OCI-LY7 (cell line): ENCODE measurements around the gene RTP5. TPM values are rescaled to one million over a fixed set of nuclear protein-coding genes. Genes with fewer than 3 reads are reported as not detected.

Experiments used
- BruUV-seq: library from RNA; stranded (reverse); fragments of 400-500 nt; replicated peaks from 2 replicates; lab custom pipeline; 2021; lab: Mats Ljungman, UMichigan
- CTCF ChIA-PET: fragments of 300-600 bp; sonication (Branson Sonifier 250); formaldehyde crosslinking; loops from one replicate; lab custom pipeline; 2022; ENCODE audit warnings: antibody characterized with exemption; ENCODE audit not compliant: unreplicated experiment; lab: Charles Lee
- POLR2A ChIA-PET: fragments of 300-600 bp; sonication (Branson Sonifier 250); formaldehyde crosslinking; loops from one replicate; lab custom pipeline; 2022; ENCODE audit warnings: antibody characterized with exemption; lab: Charles Lee
- DNase-seq: peaks from one replicate; pipeline ENCODE4 v3.0.0-alpha.2; 2015; ENCODE audit warnings: low spot score
- H2AFZ ChIP-seq: fragments of 200-600 bp; sonication (generic), shearing (Covaris generic); 2 replicates; pipeline ENCODE4 v1.6.1; 2014; ENCODE audit warnings: mild to moderate bottlenecking, antibody characterized with exemption, low read length, moderate library complexity
- H3K27ac ChIP-seq: fragments of 200-600 bp; sonication (generic); 2 replicates; pipeline ENCODE4 v1.5.1; 2014; ENCODE audit warnings: mixed run types, low read depth, mild to moderate bottlenecking, moderate library complexity, low read length, inconsistent platforms; ENCODE audit not compliant: poor library complexity, severe bottlenecking
- H3K36me3 ChIP-seq: fragments of 200-600 bp; sonication (generic); 2 replicates; pipeline ENCODE4 v1.6.1; 2014; ENCODE audit warnings: mild to moderate bottlenecking, antibody characterized with exemption, low read length, moderate library complexity, mixed read lengths; ENCODE audit not compliant: insufficient read depth
- H3K4me1 ChIP-seq: fragments of 200-600 bp; sonication (generic); 2 replicates; pipeline ENCODE4 v1.5.1; 2014; ENCODE audit warnings: mild to moderate bottlenecking, low read length; ENCODE audit not compliant: insufficient read depth, poor library complexity, severe bottlenecking
- H3K4me2 ChIP-seq: fragments of 200-600 bp; sonication (generic); 2 replicates; pipeline ENCODE4 v1.6.1; 2014; ENCODE audit warnings: mild to moderate bottlenecking, low read length
- H3K4me3 ChIP-seq: fragments of 200-600 bp; sonication (generic); 2 replicates; pipeline ENCODE4 v1.5.1; 2014; ENCODE audit warnings: mild to moderate bottlenecking, low read depth, low read length; ENCODE audit not compliant: poor library complexity, severe bottlenecking
- H3K79me2 ChIP-seq: fragments of 200-600 bp; sonication (generic); 2 replicates; pipeline ENCODE4 v1.6.1; 2016; ENCODE audit warnings: low read depth, mild to moderate bottlenecking, low read length, moderate library complexity, mixed read lengths; ENCODE audit not compliant: insufficient read depth
- H3K9me2 ChIP-seq: fragments of 200-600 bp; sonication (generic); 2 replicates; pipeline ENCODE4 v1.6.1; 2016; ENCODE audit warnings: mild to moderate bottlenecking, low read length, mixed read lengths; ENCODE audit not compliant: insufficient read depth
- H3K9me3 ChIP-seq: fragments of 200-600 bp; sonication (generic); 2 replicates; pipeline ENCODE4 v1.6.1; 2014; ENCODE audit warnings: mild to moderate bottlenecking, mixed run types, low read length, mixed read lengths
- H4K20me1 ChIP-seq: fragments of 200-600 bp; sonication (generic); 2 replicates; pipeline ENCODE4 v1.6.1; 2014; ENCODE audit warnings: mild to moderate bottlenecking, antibody characterized with exemption, low read length, moderate library complexity, mixed read lengths; ENCODE audit not compliant: insufficient read depth
- EZH2phosphoT487 ChIP-seq: fragments of 200-600 bp; sonication (generic); IDR thresholded peaks from 2 replicates; pipeline ENCODE4 v1.6.1; 2018; ENCODE audit warnings: low read depth, borderline replicate concordance, mild to moderate bottlenecking, mixed run types, antibody characterized with exemption, low read length, moderate library complexity, mixed read lengths
- intact Hi-C: fragments of 100-400 bp; cut with micrococcal nuclease; formaldehyde crosslinking; loops from one replicate; pipeline ENCODE4 v1.10.0; 2022; ENCODE audit not compliant: unreplicated experiment
- total RNA-seq, 2 experiments: library from RNA; depleted of rRNA in 1 of 2; stranded (reverse); fragments of >200 nt in 1 of 2; shearing (Covaris generic) in 1 of 2; gene quantifications; 2 replicates each; pipeline ENCODE4 v1.2.3, GENCODE V29; 2014 to 2022
- TF ChIP-seq, protein P1 (sequence below): fragments of 200-600 bp; sonication (generic); conservative IDR thresholded peaks from 2 replicates; pipeline ENCODE4 v1.5.1; 2014; ENCODE audit warnings: mild to moderate bottlenecking, antibody characterized with exemption, low read length, moderate library complexity, mixed read lengths

The RTP5 gene
- total RNA-seq, 2 experiments from 2014 or later: not detected

DNA sequence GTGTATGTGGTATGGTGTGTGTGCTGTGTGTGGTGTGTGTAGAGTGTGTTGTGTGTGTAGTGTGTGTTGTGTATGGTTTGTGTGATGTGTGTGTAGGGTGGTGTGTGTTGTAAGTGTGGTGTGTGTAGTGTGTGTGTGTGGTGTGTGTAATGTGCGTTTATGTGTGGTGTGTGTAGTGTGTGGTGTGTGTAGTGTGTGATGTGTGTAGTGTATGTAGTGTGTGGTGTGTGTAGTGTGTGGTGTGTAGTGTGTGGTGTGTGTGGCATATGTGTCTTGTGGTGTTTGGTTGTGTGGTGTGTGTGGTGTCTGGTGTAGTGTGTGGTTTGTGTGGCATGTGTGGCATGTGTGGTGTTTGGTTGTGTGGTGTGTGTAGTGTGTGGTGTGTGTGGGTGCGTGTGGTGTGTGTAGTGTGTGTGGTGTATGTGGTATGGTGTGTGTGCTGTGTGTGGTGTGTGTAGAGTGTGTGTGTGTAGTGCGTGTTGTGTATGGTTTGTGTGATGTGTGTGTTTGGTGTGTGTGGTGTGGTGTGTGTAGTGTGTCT is 4.0 kb upstream of the RTP5 start:
- POLR2A ChIA-PET: no interaction called here
- intact Hi-C loops: no loop called here
- CTCF ChIA-PET: interaction anchor here (0.6 kb wide), 1 partner anchor 34 kb away, joined by 8 read pairs; no protein-coding TSS in a partner anchor
- Histone ChIP-seq H3K4me3 (no peak overlapping the region), H3K9me2 (no peaks in the 10 kb centered on the region), H3K27ac (no peak overlapping the region), H3K4me2 (no peak overlapping the region), H3K4me1 (no peaks in the 10 kb centered on the region), H2AFZ (no peak overlapping the region), H4K20me1 (no peaks in the 10 kb centered on the region), H3K79me2 (no peaks in the 10 kb centered on the region), H3K9me3 (peaks cover 13% of the 10 kb centered on the region; the same call in 1 of the 2 replicates), H3K36me3 (no peaks in the 10 kb centered on the region)
- no TSS peak for BruUV-seq
- TF ChIP-seq, protein P1, sequence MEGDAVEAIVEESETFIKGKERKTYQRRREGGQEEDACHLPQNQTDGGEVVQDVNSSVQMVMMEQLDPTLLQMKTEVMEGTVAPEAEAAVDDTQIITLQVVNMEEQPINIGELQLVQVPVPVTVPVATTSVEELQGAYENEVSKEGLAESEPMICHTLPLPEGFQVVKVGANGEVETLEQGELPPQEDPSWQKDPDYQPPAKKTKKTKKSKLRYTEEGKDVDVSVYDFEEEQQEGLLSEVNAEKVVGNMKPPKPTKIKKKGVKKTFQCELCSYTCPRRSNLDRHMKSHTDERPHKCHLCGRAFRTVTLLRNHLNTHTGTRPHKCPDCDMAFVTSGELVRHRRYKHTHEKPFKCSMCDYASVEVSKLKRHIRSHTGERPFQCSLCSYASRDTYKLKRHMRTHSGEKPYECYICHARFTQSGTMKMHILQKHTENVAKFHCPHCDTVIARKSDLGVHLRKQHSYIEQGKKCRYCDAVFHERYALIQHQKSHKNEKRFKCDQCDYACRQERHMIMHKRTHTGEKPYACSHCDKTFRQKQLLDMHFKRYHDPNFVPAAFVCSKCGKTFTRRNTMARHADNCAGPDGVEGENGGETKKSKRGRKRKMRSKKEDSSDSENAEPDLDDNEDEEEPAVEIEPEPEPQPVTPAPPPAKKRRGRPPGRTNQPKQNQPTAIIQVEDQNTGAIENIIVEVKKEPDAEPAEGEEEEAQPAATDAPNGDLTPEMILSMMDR: no peak
- TF ChIP-seq EZH2phosphoT487: no peak
- no peak for DNase-seq

DNA sequence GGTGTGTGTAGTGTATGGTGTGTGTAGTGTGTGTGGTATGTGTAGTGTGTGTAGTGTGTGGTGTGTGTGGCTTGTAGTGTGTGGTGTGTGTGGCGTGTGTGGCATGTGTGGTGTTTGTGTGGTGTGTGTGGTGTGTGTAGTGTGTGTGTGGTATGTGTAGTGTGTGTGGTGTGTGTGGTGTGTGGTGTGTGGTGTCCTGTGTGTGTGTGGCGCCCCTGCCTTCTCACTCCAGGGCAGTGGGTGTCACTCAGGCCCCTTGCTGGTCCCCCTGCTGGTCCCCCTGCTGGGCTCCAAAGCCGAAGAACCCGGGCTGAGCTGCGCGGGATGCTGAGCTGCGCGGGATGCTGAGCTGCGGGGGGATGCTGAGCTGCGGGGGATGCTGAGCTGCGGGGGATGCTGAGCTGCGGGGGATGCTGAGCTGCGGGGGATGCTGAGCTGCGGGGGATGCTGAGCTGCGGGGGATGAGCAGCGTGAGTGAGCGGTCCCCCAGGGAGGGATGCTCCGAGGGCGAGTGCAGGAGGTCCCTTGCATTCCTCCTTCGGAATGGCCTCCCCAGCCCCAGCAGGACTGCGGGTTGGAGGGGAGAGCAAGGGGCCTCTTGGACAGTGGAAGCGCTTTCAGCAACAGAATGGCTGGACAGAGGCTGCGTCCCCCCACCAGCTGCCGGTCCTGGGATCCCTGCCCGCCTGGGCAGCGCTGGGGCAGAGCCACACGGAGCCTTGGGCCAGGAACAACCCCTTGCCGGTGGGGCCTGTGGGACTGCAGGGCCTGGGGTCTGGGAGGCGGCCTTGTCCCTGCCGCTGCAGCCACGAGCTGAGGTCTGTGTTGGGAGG is 3.4 kb upstream of the RTP5 start:
- no peak for DNase-seq
- BruUV-seq: no TSS peak
- no peaks in the 10 kb centered on the region for H3K79me2 ChIP-seq
- H3K4me3 ChIP-seq: no peak overlapping the region
- ChIA-PET CTCF (interaction anchor here (0.6 kb wide), 1 partner anchor 34 kb away, joined by 8 read pairs; no protein-coding TSS in a partner anchor), POLR2A (no interaction called here)
- peaks cover 13% of the 10 kb centered on the region; the same call in 1 of the 2 replicates for H3K9me3 ChIP-seq
- H4K20me1 ChIP-seq: no peaks in the 10 kb centered on the region
- no peak overlapping the region for H3K27ac ChIP-seq
- intact Hi-C loops: no loop called here
- H2AFZ ChIP-seq: no peak overlapping the region
- no peaks in the 10 kb centered on the region for H3K36me3 ChIP-seq
- TF ChIP-seq, protein P1: no peak
- no peaks in the 10 kb centered on the region for H3K9me2 ChIP-seq
- H3K4me1 ChIP-seq: no peaks in the 10 kb centered on the region
- no peak overlapping the region for H3K4me2 ChIP-seq
